GM12875 (cell line): Measurements from ENCODE around the gene ACTR10.
A peak's percentile ranks its signal among the peaks of the same experiment; 100 is the strongest.
"Not testable (repeated sequence)": the region's sequence is repeated elsewhere in the genome, so short reads cannot be mapped to it uniquely, and the experiment has no call there.

Experiments
- H3K4me3 ChIP-seq: one replicate; pipeline ENCODE4 v1.5.1; 2011; ENCODE audit warnings: low read depth, low read length, control low read depth
- CTCF ChIP-seq: IDR thresholded peaks from 2 replicates; pipeline ENCODE4 v1.5.1; 2011; ENCODE audit warnings: low read depth, mild to moderate bottlenecking, control low read depth, inconsistent platforms, low read length, moderate library complexity, borderline replicate concordance; ENCODE audit not compliant: insufficient read depth

ACTR10 gene

DNA sequence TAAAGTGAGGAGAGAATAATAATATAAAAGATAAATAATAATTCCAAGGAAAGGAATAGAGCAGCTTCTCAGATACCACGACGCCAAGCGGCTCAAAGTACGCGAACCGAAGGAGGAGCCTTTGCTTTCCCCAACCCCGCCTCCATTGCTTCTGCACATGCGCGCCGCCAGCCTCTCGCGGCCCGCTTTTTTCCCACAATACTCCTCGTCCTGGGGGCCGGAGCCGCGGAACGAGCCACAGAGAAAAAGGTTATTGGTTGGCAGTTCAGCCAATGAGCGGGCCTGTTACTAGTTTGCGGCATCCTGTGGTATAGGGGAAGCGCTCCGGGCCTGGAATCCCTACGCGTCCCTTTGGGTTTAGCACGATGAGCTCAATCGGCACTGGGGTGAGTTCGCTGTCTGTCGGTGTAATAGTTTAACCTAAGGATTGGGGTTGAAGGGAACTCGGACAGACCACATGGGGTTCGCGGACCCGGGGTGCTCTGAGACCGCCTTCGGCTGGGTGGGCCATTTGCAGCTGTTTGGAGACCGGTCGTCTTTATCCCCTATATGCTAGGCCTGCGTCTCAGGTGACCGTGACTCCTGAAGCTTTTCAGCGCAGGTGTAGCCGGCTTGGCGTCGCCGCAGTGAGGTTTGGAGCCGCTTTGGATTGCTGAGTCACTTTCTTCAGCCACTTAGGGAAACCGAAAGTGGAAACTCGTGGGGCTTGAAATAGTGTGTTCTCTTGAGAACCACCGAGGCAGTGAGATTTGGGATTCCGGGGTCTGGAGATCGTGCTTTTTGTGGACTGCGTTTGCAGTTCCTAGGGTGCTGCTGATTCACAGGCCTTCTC lies 44.8 kb downstream of the ACTR10 start, which contains the start of gene PSMA3:
TSS of gene PSMA3 (plus strand) at position 288 of the 832 bp plus-strand sequence. CDS start at position 366, 78 bp downstream.
- H3K4me3 ChIP-seq: peak within 1 kb of the TSS; percentile 91
- TF ChIP-seq CTCF: no peak

DNA sequence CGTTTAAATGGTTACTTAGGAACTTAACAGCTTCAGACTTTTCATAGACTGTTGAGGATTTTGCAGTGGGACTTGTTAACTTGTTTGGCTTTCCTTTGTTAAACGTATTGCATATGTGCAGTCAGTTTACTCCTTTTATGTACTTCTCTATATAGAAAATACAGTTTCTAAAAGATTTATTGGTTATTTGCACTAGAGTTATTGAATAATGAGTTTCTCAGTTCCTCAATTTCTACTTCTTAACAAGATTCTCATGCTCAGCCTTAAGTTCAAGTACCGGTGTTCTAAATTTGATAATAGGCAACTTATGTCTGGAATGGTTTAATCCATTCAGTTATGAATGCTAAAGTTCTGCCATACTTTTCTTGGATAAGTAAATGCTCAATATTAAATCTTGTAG lies 45.6 kb downstream of the ACTR10 start:
- H3K4me3 ChIP-seq: peak overlapping the region; percentile 91
- no peak for TF ChIP-seq CTCF

GRCh38 chr14:58249611-58250010 lies 49.7 kb downstream of the ACTR10 start:
- TF ChIP-seq CTCF: no peak
- H3K4me3 ChIP-seq: no peak overlapping the region

GRCh38 chr14:58258156-58258555 lies 58.2 kb downstream of the ACTR10 start:
- no peak overlapping the region for H3K4me3 ChIP-seq
- TF ChIP-seq CTCF: no peak

- H3K4me3 ChIP-seq: not testable (repeated sequence)
Observed at GRCh38 chr14:58262005-58262404, 62.1 kb downstream of the ACTR10 start.

DNA sequence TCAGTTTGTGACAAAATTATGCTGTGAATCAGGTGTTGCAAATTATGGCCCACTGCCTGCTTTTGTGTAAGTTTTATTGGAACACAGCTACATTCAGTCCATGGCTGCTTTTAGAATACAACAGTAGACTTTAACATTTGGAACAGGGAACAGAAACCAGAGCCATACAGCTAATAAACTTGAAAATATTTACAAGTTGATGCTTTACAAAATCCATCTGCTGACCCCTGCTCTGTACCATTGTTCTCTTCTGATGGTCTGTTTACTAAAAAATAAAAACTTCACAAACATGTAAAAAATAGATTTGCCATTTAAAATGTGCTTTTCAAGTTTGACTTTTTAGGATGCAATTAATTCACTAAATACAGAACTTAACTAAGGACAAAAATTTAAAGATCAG lies 65.5 kb downstream of the ACTR10 start:
- H3K4me3 ChIP-seq: no peak overlapping the region
- no peak for TF ChIP-seq CTCF

- TF ChIP-seq CTCF: no peak
- no peak overlapping the region for H3K4me3 ChIP-seq
Observed at GRCh38 chr14:58270628-58271027, 70.7 kb downstream of the ACTR10 start.
